Stimulated activated CD8-positive, alpha-beta memory T cell treated with anti-CD3 and anti-CD28 coated beads, Interleukin-4, amount 100 ng/mL, for 1 hour (primary cell): ENCODE measurements around the gene SZT2.
A peak's percentile ranks its signal among the peaks of the same experiment; 100 is the strongest.
"Not testable (repeated sequence)": the region's sequence is repeated elsewhere in the genome, so short reads cannot be mapped to it uniquely, and the experiment has no call there.

ENCODE experiments used
- DNase-seq, 2 donors: peaks; one replicate each; pipeline ENCODE4 v3.0.0-alpha.2; 2020; ENCODE audit warnings: low read depth in 2 of 2, low spot score in 1 of 2

SZT2 gene

GRCh38 chr1:43387976-43388599, 1.6 kb upstream of the SZT2 start:
- DNase-seq: no peak

GRCh38 chr1:43388613-43389012, 1.1 kb upstream of the SZT2 start:
- DNase-seq: no peak

- no peak for DNase-seq
Observed at GRCh38 chr1:43392702-43393101, 3.0 kb downstream of the SZT2 start.

- no peak for DNase-seq
Observed at GRCh38 chr1:43395523-43395922, 5.8 kb downstream of the SZT2 start.

GRCh38 chr1:43396059-43396458, 6.4 kb downstream of the SZT2 start:
- DNase-seq: no peak

- no peak for DNase-seq
Observed at GRCh38 chr1:43398227-43398626, 8.5 kb downstream of the SZT2 start.

- not testable (repeated sequence) for DNase-seq
Observed at GRCh38 chr1:43400441-43400840, 10.7 kb downstream of the SZT2 start.

GRCh38 chr1:43402089-43402865, 12.6 kb downstream of the SZT2 start:
- no peak for DNase-seq

GRCh38 chr1:43404353-43404752, 14.7 kb downstream of the SZT2 start:
- DNase-seq: no peak

- no peak for DNase-seq
Observed at GRCh38 chr1:43405219-43405875, 15.6 kb downstream of the SZT2 start.

- no peak for DNase-seq
Observed at GRCh38 chr1:43405876-43406234, 16.2 kb downstream of the SZT2 start.

GRCh38 chr1:43410571-43410970, 20.9 kb downstream of the SZT2 start:
- no peak for DNase-seq

- not testable (repeated sequence) for DNase-seq
Observed at GRCh38 chr1:43413426-43413825, 23.7 kb downstream of the SZT2 start.

- peak; percentile 26 to 37 for DNase-seq
Observed at GRCh38 chr1:43414634-43415223, 25.0 kb downstream of the SZT2 start.

GRCh38 chr1:43415901-43416300, 26.2 kb downstream of the SZT2 start:
- DNase-seq: no peak

GRCh38 chr1:43418858-43419257, 29.2 kb downstream of the SZT2 start:
- no peak for DNase-seq

GRCh38 chr1:43419627-43420425, 30.1 kb downstream of the SZT2 start:
- DNase-seq: no peak

GRCh38 chr1:43420874-43421273, 31.2 kb downstream of the SZT2 start:
- no peak for DNase-seq

- DNase-seq: no peak
Observed at GRCh38 chr1:43421396-43421795, 31.7 kb downstream of the SZT2 start.

GRCh38 chr1:43421976-43422750, 32.5 kb downstream of the SZT2 start:
- DNase-seq: no peak
